Measurements from ENCODE around the gene SLC35F4.

GRCh38 chr14:57809808-57810207, 56.1 kb downstream of the SLC35F4 start:
- TF ChIP-seq EP300 (IDR thresholded peaks at IDR 0.05): no peak
- no peak for TF ChIP-seq CTCF (IDR thresholded peaks at IDR 0.05)
- TF ChIP-seq POLR2AphosphoS5 (IDR thresholded peaks at IDR 0.05): no peak
- no peak for TF ChIP-seq POLR2A (IDR thresholded peaks at IDR 0.05)

Measured in upper lobe of left lung (tissue), 4 donors.